Measurements from ENCODE around the gene ZDHHC14. TPM values are rescaled to one million over a fixed set of nuclear protein-coding genes. Genes with fewer than 3 reads are reported as not detected.

The ZDHHC14 gene
- total RNA-seq, 1 donor, result 7.9 TPM

GRCh38 chr6:157620944-157621343, 240.0 kb downstream of the ZDHHC14 start:
- no peak overlapping the region for H3K4me3 ChIP-seq (ENCODE audit: low read depth, low read length)
- TF ChIP-seq CTCF (IDR thresholded peaks at IDR 0.05; ENCODE audit: insufficient read depth, low read length), result no peak
- DNase-seq (ENCODE audit: low read depth), result no peak

- H3K4me3 ChIP-seq (ENCODE audit: low read depth, low read length), result no peak overlapping the region
- DNase-seq (ENCODE audit: low read depth), result no peak
- TF ChIP-seq CTCF (IDR thresholded peaks at IDR 0.05; ENCODE audit: insufficient read depth, low read length), result no peak
Measured at GRCh38 chr6:157621406-157621805, 240.4 kb downstream of the ZDHHC14 start.

GRCh38 chr6:157622427-157622826, 241.4 kb downstream of the ZDHHC14 start:
- no peak for DNase-seq (ENCODE audit: low read depth)
- H3K4me3 ChIP-seq (ENCODE audit: low read depth, low read length), result no peak overlapping the region
- TF ChIP-seq CTCF (IDR thresholded peaks at IDR 0.05; ENCODE audit: insufficient read depth, low read length), result no peak

- TF ChIP-seq CTCF (IDR thresholded peaks at IDR 0.05; ENCODE audit: insufficient read depth, low read length), result no peak
- no peak for DNase-seq (ENCODE audit: low read depth)
- no peak overlapping the region for H3K4me3 ChIP-seq (ENCODE audit: low read depth, low read length)
Measured at GRCh38 chr6:157625111-157625510, 244.1 kb downstream of the ZDHHC14 start.

GRCh38 chr6:157625764-157626163, 244.8 kb downstream of the ZDHHC14 start:
- DNase-seq (ENCODE audit: low read depth), result no peak
- H3K4me3 ChIP-seq (ENCODE audit: low read depth, low read length), result no peak overlapping the region
- TF ChIP-seq CTCF (IDR thresholded peaks at IDR 0.05; ENCODE audit: insufficient read depth, low read length), result no peak

- no peak for TF ChIP-seq CTCF (IDR thresholded peaks at IDR 0.05; ENCODE audit: insufficient read depth, low read length)
- DNase-seq (ENCODE audit: low read depth), result no peak
- no peak overlapping the region for H3K4me3 ChIP-seq (ENCODE audit: low read depth, low read length)
Measured at GRCh38 chr6:157627195-157627966, 246.4 kb downstream of the ZDHHC14 start.

GRCh38 chr6:157628463-157628862, 247.5 kb downstream of the ZDHHC14 start:
- no peak overlapping the region for H3K4me3 ChIP-seq (ENCODE audit: low read depth, low read length)
- no peak for DNase-seq (ENCODE audit: low read depth)
- no peak for TF ChIP-seq CTCF (IDR thresholded peaks at IDR 0.05; ENCODE audit: insufficient read depth, low read length)
